HG02588 (cell line): Measurements from ENCODE around the gene KLF15.

Source experiments
- ATAC-seq: cut with Tn5 transposase; IDR thresholded peaks from one replicate; pipeline ENCODE4 v1.9.1; 2021; ENCODE audit warnings: mild to moderate bottlenecking, moderate library complexity; ENCODE audit not compliant: unreplicated experiment

Gene KLF15

GRCh38 chr3:126389794-126390146, 32.6 kb upstream of the KLF15 start:
- no peak for ATAC-seq

- ATAC-seq: peak; percentile 66
Measured at GRCh38 chr3:126389112-126389793, 32.0 kb upstream of the KLF15 start.

GRCh38 chr3:126381966-126382365, 24.8 kb upstream of the KLF15 start:
- ATAC-seq: no peak

- no peak for ATAC-seq
Measured at GRCh38 chr3:126380011-126380768, 23.0 kb upstream of the KLF15 start.

- ATAC-seq: no peak
Measured at GRCh38 chr3:126378341-126378751, 21.1 kb upstream of the KLF15 start.

GRCh38 chr3:126377211-126377610, 20.0 kb upstream of the KLF15 start:
- ATAC-seq: no peak

GRCh38 chr3:126376444-126376843, 19.2 kb upstream of the KLF15 start:
- ATAC-seq: no peak

GRCh38 chr3:126375835-126376331, 18.7 kb upstream of the KLF15 start:
- no peak for ATAC-seq

GRCh38 chr3:126373682-126374601, 16.7 kb upstream of the KLF15 start:
- no peak for ATAC-seq

- ATAC-seq: no peak
Measured at GRCh38 chr3:126373146-126373613, 16.0 kb upstream of the KLF15 start.

GRCh38 chr3:126372413-126373145, 15.4 kb upstream of the KLF15 start:
- no peak for ATAC-seq

GRCh38 chr3:126371096-126371705, 14.0 kb upstream of the KLF15 start:
- no peak for ATAC-seq

- ATAC-seq: no peak
Measured at GRCh38 chr3:126370606-126371005, 13.4 kb upstream of the KLF15 start.

GRCh38 chr3:126370055-126370454, 12.8 kb upstream of the KLF15 start:
- ATAC-seq: no peak

GRCh38 chr3:126369490-126369889, 12.3 kb upstream of the KLF15 start:
- ATAC-seq: no peak

- no peak for ATAC-seq
Measured at GRCh38 chr3:126367316-126367805, 10.2 kb upstream of the KLF15 start.

- no peak for ATAC-seq
Measured at GRCh38 chr3:126365351-126366277, 8.4 kb upstream of the KLF15 start.

- no peak for ATAC-seq
Measured at GRCh38 chr3:126364731-126365301, 7.6 kb upstream of the KLF15 start.
